HCT116 (cell line): ENCODE results near the gene MYORG. TPM values are rescaled to one million over a fixed set of nuclear protein-coding genes. Genes with fewer than 3 reads are reported as not detected.
"Not testable (repeated sequence)": the region's sequence is repeated elsewhere in the genome, so short reads cannot be mapped to it uniquely, and the experiment has no call there.

Source experiments
- ATAC-seq: fragments of 200-7000 bp; cut with Tn5 transposase; 2 replicates; pipeline ENCODE4 v1.9.1; 2020; ENCODE audit warnings: mild to moderate bottlenecking, moderate library complexity
- BruUV-seq: library from RNA; stranded (reverse); fragments of 400-500 nt; replicated peaks from 2 replicates; lab custom pipeline; 2021; lab: Mats Ljungman, UMichigan
- CTCF ChIA-PET: fragments of 300-600 bp; sonication (Branson Sonifier 250); formaldehyde crosslinking; loops from one replicate; lab custom pipeline; 2021; ENCODE audit warnings: antibody characterized with exemption; lab: Charles Lee
- POLR2A ChIA-PET: fragments of 300-600, 350-600 bp; sonication (Branson Sonifier 250); formaldehyde crosslinking; loops from one replicate; lab custom pipeline; 2021; ENCODE audit warnings: antibody characterized with exemption; lab: Charles Lee
- RAD21 ChIA-PET, 2 experiments: fragments of 300-600 bp; sonication (Branson Sonifier 250); formaldehyde crosslinking; loops; one replicate each; lab custom pipeline; 2023; ENCODE audit warnings: low total read pairs in 2 of 2; ENCODE audit not compliant: uncharacterized antibody in 2 of 2, unreplicated experiment in 2 of 2, low non-redundant PET in 1 of 2; lab: Charles Lee
- DNase-seq: peaks from one replicate; pipeline ENCODE4 v3.0.0-alpha.2; 2010; ENCODE audit warnings: low read depth, low spot score
- H2AFZ ChIP-seq: fragments of 200-600 bp; shearing (Covaris generic), sonication (generic); 2 replicates; pipeline ENCODE4 v1.6.1; 2017; ENCODE audit warnings: low read depth, mixed run types, mixed read lengths, antibody characterized with exemption, low read length; ENCODE audit not compliant: poor library complexity, severe bottlenecking
- H3K27ac ChIP-seq: 2 replicates; pipeline ENCODE4 v1.5.1; 2012; ENCODE audit warnings: low read depth, low read length
- H3K27me3 ChIP-seq: fragments of 200-600 bp; sonication (generic); 2 replicates; pipeline ENCODE4 v1.6.1; 2016; ENCODE audit warnings: mixed run types, low read length, mixed read lengths; ENCODE audit not compliant: insufficient read depth
- H3K36me3 ChIP-seq, 2 experiments: fragments of 200-500 bp in 1 of 2; fragments of 200-600 bp in 1 of 2; sonication (Bioruptor generic) in 1 of 2; sonication (generic) in 1 of 2; 2 replicates each; pipeline versions ENCODE4 v1.5.1 to v1.6.1; 2014 to 2016; ENCODE audit warnings: low read length in 2 of 2, inconsistent platforms in 1 of 2, mixed read lengths in 1 of 2, mixed run types in 1 of 2; ENCODE audit not compliant: insufficient read depth in 2 of 2, control insufficient read depth in 1 of 2
- H3K4me1 ChIP-seq, 2 experiments: fragments of 200-600 bp in 1 of 2; sonication (generic) in 1 of 2; 2 replicates each; pipeline versions ENCODE4 v1.5.1 to v1.6.1; 2012 to 2017; ENCODE audit warnings: low read length in 2 of 2, inconsistent platforms in 1 of 2, mild to moderate bottlenecking in 1 of 2, mixed read lengths in 1 of 2, mixed run types in 1 of 2, moderate library complexity in 1 of 2; ENCODE audit not compliant: insufficient read depth in 2 of 2, control insufficient read depth in 1 of 2
- H3K4me2 ChIP-seq: fragments of 200-600 bp; sonication (generic); 2 replicates; pipeline ENCODE4 v1.6.1; 2017; ENCODE audit warnings: mixed run types, low read length, mixed read lengths
- H3K4me3 ChIP-seq, 2 experiments: fragments of 200-600 bp in 1 of 2; sonication (generic) in 1 of 2; replicated peaks in 1 of 2; 2 replicates each; pipeline ENCODE4 v1.5.1; 2011 to 2016; ENCODE audit warnings: low read length in 2 of 2, control low read depth in 1 of 2, low read depth in 1 of 2, mild to moderate bottlenecking in 1 of 2, mixed read lengths in 1 of 2, mixed run types in 1 of 2
- H3K79me2 ChIP-seq: fragments of 200-600 bp; sonication (generic); 2 replicates; pipeline ENCODE4 v1.6.1; 2017; ENCODE audit warnings: mild to moderate bottlenecking, mixed run types, low read length, moderate library complexity, mixed read lengths; ENCODE audit not compliant: insufficient read depth
- H3K9ac ChIP-seq: fragments of 200-600 bp; sonication (generic); 2 replicates; pipeline ENCODE4 v1.6.1; 2016; ENCODE audit warnings: low read length, mixed read lengths
- H3K9me2 ChIP-seq: fragments of 200-600 bp; sonication (generic), shearing (Covaris generic); 2 replicates; pipeline ENCODE4 v1.6.1; 2017; ENCODE audit warnings: mixed run types, mild to moderate bottlenecking, moderate library complexity; ENCODE audit not compliant: insufficient read depth
- H3K9me3 ChIP-seq, 2 experiments: fragments of 200-500 bp in 1 of 2; fragments of 200-600 bp in 1 of 2; sonication (Bioruptor generic) in 1 of 2; sonication (generic) in 1 of 2; 2 replicates each; pipeline ENCODE4 v1.6.1; 2014 to 2017; ENCODE audit warnings: low read length in 2 of 2, mixed read lengths in 2 of 2, inconsistent platforms in 1 of 2, low read depth in 1 of 2, mild to moderate bottlenecking in 1 of 2, mixed run types in 1 of 2, moderate library complexity in 1 of 2; ENCODE audit not compliant: control insufficient read depth in 1 of 2, insufficient read depth in 1 of 2
- H4K20me1 ChIP-seq: fragments of 200-600 bp; sonication (generic), shearing (Covaris generic); 2 replicates; pipeline ENCODE4 v1.6.1; 2017; ENCODE audit warnings: mixed run types, mild to moderate bottlenecking, moderate library complexity; ENCODE audit not compliant: insufficient read depth
- EGR1 ChIP-seq: IDR thresholded peaks from 2 replicates; pipeline ENCODE4 v1.6.1; 2012; ENCODE audit warnings: low read depth
- RAD21 ChIP-seq: IDR thresholded peaks from 2 replicates; pipeline ENCODE4 v1.6.1; 2012; ENCODE audit warnings: low read depth, mild to moderate bottlenecking
- TCF7L2 ChIP-seq: IDR thresholded peaks from 2 replicates; pipeline ENCODE4 v1.7.0; 2011; ENCODE audit warnings: borderline replicate concordance, inconsistent platforms; ENCODE audit not compliant: insufficient read depth, insufficient read length; ENCODE audit errors: extremely low read depth
- YY1 ChIP-seq: IDR thresholded peaks from 2 replicates; pipeline ENCODE4 v1.6.1; 2011; ENCODE audit warnings: low read length, low read depth, moderate library complexity, mild to moderate bottlenecking; ENCODE audit not compliant: insufficient replicate concordance; ENCODE audit errors: extremely low read depth
- ZBTB33 ChIP-seq: IDR thresholded peaks from 2 replicates; pipeline ENCODE4 v1.6.1; 2011; ENCODE audit warnings: mild to moderate bottlenecking, low read length, moderate library complexity; ENCODE audit not compliant: insufficient replicate concordance; ENCODE audit errors: extremely low read depth
- intact Hi-C: fragments of 100-400 bp; cut with micrococcal nuclease; formaldehyde crosslinking; loops from 2 replicates; pipeline ENCODE4 v1.10.0; 2022
- total RNA-seq: library from RNA; stranded (reverse); gene quantifications from one replicate; pipeline ENCODE4 v1.2.1, GENCODE V29; 2021; ENCODE audit not compliant: unreplicated experiment
- TF ChIP-seq, protein P1 (sequence below): IDR thresholded peaks from 2 replicates; pipeline ENCODE4 v1.6.1; 2012; ENCODE audit warnings: low read depth
- TF ChIP-seq, protein P2 (sequence below), 3 experiments: fragments of 200-600 bp in 1 of 3; sonication (generic) in 1 of 3; IDR thresholded peaks in 2 of 3; conservative IDR thresholded peaks in 1 of 3; 2 replicates each; pipeline ENCODE4 v1.5.1; 2012 to 2017; ENCODE audit warnings: low read depth in 2 of 3, low read length in 2 of 3, antibody characterized with exemption in 1 of 3, borderline replicate concordance in 1 of 3, control low read depth in 1 of 3, mild to moderate bottlenecking in 1 of 3, mixed read lengths in 1 of 3, mixed run types in 1 of 3, moderate library complexity in 1 of 3; ENCODE audit not compliant: insufficient read depth in 1 of 3

MYORG gene
- total RNA-seq, 1 experiment from 2014 or later, result 8.5 TPM

DNA sequence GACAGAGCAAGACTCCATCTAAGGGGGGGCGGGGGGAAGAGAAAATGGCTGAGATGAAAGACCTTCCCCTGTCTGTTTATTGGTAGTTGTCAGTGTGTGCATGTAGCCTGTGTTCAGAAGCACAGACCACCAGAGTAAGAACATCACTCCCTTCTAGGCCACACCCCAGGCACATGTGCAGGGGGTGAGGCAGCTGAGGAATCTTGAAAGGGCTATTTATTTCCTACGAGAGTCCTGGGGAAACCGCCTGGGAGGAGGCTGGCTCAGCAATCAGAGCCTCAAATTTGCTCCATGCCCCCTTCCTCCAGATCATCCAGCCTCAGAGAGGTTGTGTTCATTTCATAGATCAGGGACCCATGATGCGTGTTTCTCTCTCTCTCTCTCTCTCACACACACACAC is 7.1 kb downstream of the MYORG start:
- no peaks in the 10 kb centered on the region for H3K9me3 ChIP-seq
- peaks cover 0 to under 1% of the 10 kb centered on the region in 2 experiments; a peak in 1 of 4 replicates for H3K4me1 ChIP-seq
- no peak overlapping the region for H3K27ac ChIP-seq
- no peaks in the 10 kb centered on the region for H3K27me3 ChIP-seq
- no peaks in the 10 kb centered on the region for H4K20me1 ChIP-seq
- H2AFZ ChIP-seq, result no peak overlapping the region
- DNase-seq, result no peak
- POLR2A ChIA-PET, result no interaction called here
- CTCF ChIA-PET, result interaction anchor here (1.0 kb wide), 1 partner anchor 10 kb away, joined by 3 read pairs; no protein-coding TSS in a partner anchor
- intact Hi-C loops, result no loop called here
- H3K9me2 ChIP-seq, result no peaks in the 10 kb centered on the region
- TF ChIP-seq RAD21 (no peak), YY1 (no peak), ZBTB33 (no peak), TCF7L2 (no peak), EGR1 (no peak)
- TF ChIP-seq, protein P1, sequence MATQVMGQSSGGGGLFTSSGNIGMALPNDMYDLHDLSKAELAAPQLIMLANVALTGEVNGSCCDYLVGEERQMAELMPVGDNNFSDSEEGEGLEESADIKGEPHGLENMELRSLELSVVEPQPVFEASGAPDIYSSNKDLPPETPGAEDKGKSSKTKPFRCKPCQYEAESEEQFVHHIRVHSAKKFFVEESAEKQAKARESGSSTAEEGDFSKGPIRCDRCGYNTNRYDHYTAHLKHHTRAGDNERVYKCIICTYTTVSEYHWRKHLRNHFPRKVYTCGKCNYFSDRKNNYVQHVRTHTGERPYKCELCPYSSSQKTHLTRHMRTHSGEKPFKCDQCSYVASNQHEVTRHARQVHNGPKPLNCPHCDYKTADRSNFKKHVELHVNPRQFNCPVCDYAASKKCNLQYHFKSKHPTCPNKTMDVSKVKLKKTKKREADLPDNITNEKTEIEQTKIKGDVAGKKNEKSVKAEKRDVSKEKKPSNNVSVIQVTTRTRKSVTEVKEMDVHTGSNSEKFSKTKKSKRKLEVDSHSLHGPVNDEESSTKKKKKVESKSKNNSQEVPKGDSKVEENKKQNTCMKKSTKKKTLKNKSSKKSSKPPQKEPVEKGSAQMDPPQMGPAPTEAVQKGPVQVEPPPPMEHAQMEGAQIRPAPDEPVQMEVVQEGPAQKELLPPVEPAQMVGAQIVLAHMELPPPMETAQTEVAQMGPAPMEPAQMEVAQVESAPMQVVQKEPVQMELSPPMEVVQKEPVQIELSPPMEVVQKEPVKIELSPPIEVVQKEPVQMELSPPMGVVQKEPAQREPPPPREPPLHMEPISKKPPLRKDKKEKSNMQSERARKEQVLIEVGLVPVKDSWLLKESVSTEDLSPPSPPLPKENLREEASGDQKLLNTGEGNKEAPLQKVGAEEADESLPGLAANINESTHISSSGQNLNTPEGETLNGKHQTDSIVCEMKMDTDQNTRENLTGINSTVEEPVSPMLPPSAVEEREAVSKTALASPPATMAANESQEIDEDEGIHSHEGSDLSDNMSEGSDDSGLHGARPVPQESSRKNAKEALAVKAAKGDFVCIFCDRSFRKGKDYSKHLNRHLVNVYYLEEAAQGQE, result no peak
- TF ChIP-seq, protein P2, sequence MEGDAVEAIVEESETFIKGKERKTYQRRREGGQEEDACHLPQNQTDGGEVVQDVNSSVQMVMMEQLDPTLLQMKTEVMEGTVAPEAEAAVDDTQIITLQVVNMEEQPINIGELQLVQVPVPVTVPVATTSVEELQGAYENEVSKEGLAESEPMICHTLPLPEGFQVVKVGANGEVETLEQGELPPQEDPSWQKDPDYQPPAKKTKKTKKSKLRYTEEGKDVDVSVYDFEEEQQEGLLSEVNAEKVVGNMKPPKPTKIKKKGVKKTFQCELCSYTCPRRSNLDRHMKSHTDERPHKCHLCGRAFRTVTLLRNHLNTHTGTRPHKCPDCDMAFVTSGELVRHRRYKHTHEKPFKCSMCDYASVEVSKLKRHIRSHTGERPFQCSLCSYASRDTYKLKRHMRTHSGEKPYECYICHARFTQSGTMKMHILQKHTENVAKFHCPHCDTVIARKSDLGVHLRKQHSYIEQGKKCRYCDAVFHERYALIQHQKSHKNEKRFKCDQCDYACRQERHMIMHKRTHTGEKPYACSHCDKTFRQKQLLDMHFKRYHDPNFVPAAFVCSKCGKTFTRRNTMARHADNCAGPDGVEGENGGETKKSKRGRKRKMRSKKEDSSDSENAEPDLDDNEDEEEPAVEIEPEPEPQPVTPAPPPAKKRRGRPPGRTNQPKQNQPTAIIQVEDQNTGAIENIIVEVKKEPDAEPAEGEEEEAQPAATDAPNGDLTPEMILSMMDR (IDR thresholded peaks at IDR 0.05 in 2 of 3, conservative IDR thresholded peaks at IDR 0.05 in 1 of 3; ENCODE audit: borderline replicate concordance in 1 of 3, insufficient read depth in 1 of 3, low read depth in 2 of 3, low read length in 2 of 3), result no peak
- ATAC-seq, result no peak
- H3K79me2 ChIP-seq, result no peaks in the 10 kb centered on the region
- no peak overlapping the region for H3K9ac ChIP-seq
- peaks cover 0 to 2% of the 10 kb centered on the region in 2 experiments; a peak in 1 of 4 replicates for H3K36me3 ChIP-seq
- BruUV-seq, result no TSS peak
- no peak overlapping the region for H3K4me3 ChIP-seq
- no peak overlapping the region for H3K4me2 ChIP-seq
- RAD21 ChIA-PET, result no interaction called here

GRCh38 chr9:34368796-34369195 is 7.9 kb downstream of the MYORG start:
- H4K20me1 ChIP-seq, intact Hi-C loops, H3K27ac ChIP-seq, BruUV-seq, H3K9ac ChIP-seq, H3K4me3 ChIP-seq, H3K9me3 ChIP-seq, H3K9me2 ChIP-seq, DNase-seq, H3K27me3 ChIP-seq, H2AFZ ChIP-seq, H3K4me1 ChIP-seq, ATAC-seq, H3K4me2 ChIP-seq, RAD21 ChIA-PET, H3K36me3 ChIP-seq, POLR2A ChIA-PET, H3K79me2 ChIP-seq: not testable (repeated sequence)
- CTCF ChIA-PET, result interaction anchor here (1.0 kb wide), 1 partner anchor 11 kb away, joined by 3 read pairs; no protein-coding TSS in a partner anchor
